COLO668 (cell line): ENCODE data around the gene CCT2.
"Not testable (repeated sequence)": the region's sequence is repeated elsewhere in the genome, so short reads cannot be mapped to it uniquely, and the experiment has no call there.

ENCODE experiments used
- DNase-seq: peaks from one replicate; lab custom pipeline; 2025; ENCODE audit not compliant: unreplicated experiment; lab: John Stamatoyannopoulos, UW

The CCT2 gene

DNA sequence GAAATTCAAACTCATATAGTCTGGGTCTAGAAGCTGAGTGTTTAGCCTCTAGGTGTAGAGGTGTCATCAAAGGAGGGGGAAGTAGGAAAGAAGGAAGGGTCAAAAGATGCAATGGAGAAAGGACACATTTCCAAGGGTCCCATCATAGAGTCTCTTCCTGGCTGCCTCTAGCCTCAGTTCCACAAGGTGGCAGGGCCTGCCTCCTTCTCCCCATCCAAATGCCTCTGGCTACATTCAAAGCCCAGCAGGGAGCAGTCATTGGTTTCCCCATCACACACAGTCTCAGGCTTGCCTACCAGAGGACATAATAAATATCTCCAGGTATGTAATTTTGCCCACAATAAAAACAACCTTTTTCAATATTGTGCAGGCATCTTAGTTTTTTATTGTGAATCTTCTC is 2.1 kb upstream of the CCT2 start:
- DNase-seq = peak; percentile 11

DNA sequence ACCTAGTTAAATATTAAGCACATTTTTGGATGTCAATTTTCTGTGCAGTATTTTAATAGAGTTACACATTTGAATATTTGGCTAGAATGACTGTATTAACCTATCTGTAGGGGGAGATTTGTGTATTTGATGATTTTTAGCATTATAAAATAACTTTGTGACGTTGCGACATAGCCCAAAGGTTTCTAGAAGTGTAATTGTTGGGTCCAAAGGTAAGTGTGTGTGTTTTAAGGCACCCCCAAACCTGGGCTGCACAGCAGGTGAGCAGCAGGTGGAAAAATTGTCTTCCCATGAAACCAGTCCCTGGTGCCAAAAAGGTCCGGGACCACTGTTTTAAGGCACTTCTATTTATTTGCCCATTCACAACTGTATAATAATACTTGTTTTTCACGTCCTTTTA is 3.3 kb downstream of the CCT2 start:
- no peak for DNase-seq

DNA sequence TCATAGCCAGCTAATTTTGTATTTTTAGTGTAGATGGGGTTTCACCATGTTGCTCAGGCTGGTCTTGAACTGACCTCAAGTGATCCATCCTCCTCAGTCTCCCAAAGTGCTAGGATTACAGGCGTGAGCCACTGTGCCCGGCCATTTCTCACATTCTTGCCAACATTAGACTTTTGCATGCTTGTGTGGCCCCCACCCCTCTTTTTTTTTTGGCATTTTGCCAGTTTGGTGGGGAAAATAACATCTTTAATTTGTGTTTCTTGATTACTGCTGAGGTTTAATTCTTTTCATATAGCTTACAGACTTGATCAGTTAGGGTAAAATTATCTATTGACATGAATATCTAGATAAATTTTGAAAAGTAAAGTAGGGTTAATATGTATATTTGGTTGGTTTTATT is 3.8 kb downstream of the CCT2 start:
- DNase-seq = no peak

DNA sequence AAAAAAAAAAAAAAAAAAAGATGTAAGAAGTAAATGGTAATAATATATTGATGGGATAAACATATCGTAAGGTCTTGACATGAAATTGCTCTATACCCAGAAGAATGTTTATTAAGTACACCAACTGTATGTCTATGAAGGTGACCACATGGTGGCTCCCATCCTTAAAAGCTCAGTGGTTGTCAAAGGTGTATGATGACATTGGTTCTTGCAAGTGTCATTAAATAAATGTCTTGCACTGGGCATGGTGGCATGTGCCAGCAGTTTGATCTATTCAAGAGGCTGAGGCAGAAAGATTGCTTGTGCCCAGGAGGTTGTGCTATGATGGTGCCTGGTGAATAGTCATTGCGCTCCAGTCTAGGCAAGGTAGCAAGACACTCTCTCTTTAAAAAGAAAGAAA is 10.4 kb downstream of the CCT2 start:
- DNase-seq = no peak

DNA sequence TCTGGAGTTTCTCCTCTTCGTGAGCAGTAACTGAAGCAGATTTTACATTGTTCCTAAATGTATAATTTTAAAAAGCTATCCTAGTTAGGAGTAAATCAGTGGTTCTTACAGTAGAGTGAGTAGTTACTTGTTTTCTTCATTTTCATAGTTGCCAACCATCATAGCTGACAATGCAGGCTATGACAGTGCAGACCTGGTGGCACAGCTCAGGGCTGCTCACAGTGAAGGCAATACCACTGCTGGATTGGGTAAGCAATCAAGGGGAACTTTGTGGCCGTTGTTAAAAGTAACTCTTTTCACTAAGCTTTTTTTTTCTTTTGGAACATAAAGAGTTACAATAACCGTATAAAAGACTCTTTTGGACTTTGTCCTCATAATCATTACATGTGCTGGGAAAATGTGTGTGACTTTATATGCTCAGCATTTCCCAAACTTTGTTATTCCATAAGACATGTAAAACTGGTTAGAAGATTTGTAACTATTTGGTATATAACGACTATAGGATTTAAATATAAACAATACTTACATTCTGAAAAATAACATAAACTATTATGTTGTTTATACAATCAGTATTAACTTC is 13.0 kb downstream of the CCT2 start:
- no peak for DNase-seq

DNA sequence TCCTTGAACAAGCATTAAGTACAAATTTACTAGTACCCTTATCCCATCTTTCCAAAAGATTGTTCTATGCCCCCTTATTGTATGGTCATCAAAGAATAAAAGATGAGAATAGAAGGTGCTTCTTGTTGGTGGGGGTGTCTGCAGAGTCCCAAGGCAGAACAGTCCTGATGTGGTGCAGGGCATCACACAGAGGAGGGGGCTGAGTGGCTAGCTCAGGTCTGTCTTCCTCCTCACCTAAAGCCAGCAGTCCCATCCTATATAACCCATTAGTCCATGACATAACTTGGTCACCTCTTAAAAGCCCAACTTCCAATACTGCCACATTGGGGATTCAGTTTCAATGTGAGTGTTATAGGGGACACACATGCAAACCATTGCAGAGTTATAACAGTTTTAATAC is 15.5 kb downstream of the CCT2 start:
- DNase-seq = no peak

DNA sequence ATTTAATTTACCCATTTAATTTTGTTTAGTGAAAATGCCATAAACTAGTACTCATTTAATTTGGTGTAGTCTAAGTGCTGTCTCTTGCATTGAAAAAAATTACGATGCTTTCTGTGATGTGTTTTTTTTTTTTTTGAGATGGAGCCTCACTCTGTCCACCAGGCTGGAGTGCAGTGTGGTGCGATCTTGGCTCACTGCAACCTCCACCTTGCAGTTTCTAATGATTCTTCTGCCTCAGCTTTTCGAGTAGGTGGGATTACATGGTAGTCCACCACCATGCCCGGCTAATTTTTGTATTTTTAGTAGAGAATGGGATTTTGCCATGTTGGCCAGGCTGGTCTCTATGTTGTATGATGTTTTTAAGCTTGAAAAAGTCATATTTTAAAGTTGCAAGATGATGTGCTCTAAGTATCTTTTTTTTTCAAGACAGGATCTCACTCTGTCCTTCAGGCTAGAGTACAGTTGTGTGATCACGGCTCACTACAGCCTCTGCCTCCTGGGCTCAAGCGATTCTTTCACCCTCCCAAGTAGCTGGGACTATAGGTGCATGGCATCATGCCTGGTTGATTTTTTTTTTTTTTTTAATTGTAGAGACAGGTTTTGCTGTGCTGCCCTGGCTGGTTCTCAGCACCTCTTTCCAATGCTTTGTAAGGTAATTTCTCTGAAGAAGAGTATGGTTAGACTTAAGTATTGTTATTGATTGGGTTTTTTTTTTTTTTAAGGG is 16.9 kb downstream of the CCT2 start:
- DNase-seq = no peak

DNA sequence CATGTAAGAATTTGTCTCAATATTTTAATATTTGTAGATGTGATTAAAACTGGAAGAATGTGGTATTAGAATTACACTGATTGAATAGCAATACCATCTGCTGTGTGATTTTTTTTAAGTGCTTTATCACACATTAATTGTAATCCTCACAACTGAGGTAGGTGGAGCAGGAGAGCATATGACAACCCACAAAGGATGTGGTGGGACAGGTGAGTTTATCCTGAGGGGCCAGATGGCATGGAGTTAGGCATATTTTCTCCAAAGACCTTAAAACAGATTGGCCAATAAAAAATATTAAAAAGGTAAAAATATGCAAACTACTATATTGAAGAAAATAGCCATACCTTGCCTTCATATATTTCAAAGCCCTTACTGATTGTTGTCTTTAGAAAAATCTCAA is 17.7 kb downstream of the CCT2 start:
- DNase-seq = no peak

DNA sequence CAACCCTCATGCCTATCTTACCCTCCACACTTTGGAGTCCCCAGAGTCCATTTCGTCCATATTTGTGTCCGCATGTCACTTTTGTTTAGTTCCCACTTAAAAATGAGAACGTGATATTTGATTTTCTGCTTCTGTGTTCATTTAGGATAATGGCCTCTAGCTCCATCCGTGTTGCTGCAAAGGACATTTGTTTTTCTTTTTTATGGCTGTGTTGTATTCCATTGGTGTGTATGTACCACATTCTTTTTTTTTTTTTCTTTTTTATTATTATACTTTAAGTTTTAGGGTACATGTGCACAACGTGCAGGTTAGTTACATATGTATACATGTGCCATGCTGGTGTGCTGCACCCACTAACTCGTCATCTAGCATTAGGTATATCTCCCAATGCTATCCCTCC is 18.3 kb downstream of the CCT2 start:
- DNase-seq = not testable (repeated sequence)

DNA sequence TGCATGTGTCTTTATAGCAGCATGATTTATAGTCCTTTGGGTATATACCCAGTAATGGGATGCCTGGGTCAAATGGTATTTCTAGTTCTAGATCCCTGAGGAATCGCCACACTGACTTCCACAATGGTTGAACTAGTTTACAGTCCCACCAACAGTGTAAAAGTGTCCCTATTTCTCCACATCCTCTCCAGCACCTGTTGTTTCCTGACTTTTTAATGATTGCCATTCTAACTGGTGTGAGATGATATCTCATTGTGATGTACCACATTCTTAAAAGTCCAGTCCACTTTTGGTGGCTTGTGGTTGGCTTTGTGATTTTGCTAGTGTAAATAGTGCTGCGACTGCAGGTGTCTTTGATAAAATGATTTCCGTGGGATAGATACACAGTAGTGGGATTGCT is 19.0 kb downstream of the CCT2 start:
- not testable (repeated sequence) for DNase-seq

DNA sequence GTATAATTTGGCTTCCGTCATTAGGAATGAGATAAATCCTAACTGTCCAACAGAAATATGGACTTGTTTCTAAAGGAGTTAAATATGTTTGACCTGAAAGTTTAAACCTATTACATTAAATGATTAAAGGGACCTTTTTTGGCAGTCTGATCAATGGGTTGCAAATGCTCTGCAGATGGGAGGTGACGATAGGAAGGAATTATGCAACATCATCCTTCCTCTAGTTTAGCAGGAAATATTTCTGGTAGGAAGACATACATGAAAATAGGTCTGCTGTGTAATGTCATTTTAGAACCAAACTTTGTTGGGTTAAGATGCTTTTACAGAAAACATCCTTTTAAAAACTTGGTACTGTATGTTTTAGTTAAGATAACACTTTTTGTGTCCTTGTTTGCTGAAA is 22.9 kb downstream of the CCT2 start:
- DNase-seq = no peak

DNA sequence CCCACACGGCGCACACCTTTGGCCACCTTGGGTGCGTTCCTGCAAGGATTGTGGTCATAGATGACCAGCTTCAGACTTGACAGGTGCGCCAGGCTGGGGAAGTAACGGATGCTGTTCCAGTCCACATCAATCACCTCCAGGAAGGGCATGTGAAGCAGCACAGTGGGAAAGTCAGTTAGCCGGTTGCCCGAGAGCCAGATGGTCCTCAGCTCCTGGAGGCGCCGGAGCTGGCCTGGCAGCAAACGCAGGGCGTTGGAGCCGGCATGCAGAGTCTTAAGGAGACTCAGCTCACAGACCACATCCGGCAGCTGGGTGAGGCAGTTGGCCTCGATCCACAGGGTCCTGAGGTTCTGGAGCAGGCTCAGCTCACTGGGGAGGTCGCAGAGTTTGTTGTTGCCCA is 24.9 kb downstream of the CCT2 start:
- DNase-seq = no peak

DNA sequence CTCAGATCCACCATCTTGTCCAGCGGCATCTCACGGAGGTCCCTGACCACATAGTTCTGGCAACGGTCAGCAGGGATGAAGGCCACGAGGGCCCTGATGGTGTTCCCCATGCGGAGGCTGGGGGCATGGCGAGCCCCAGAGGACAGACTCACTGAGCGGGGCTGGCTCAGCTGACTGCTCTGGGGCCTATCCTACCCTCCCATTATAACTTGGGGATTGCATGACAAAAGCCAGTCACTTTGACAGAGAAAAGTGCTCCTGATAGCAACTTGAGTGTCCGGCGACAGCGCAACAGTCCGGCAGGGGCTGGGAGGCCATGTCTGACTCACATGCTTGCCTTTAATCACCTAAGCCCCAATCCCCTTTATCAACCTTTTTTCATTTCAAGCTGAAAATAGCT is 25.5 kb downstream of the CCT2 start, which contains the start of gene LRRC10:
TSS of gene LRRC10 (minus strand) at position 179 of the 400 bp plus-strand sequence. CDS start at position 110, 69 bp downstream.
- no peak for DNase-seq

DNA sequence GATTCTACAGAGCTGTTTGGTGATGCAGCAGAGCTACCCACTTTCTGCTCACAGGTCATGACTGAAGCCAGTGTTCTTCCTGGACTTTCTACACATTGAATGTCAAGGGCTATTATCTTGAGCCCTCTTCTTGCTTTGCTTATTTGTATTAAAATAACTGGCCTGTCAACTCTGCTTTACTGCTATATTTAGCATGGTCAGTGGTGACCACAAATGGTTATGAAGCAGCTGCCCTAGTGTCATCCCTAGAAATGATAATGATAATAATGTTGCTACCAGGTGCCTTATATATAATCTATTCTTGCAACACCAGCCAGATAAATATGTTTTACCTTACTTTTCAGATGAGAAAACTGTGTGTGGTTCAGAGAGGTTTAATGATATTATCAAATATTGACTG is 28.1 kb downstream of the CCT2 start:
- DNase-seq = no peak

DNA sequence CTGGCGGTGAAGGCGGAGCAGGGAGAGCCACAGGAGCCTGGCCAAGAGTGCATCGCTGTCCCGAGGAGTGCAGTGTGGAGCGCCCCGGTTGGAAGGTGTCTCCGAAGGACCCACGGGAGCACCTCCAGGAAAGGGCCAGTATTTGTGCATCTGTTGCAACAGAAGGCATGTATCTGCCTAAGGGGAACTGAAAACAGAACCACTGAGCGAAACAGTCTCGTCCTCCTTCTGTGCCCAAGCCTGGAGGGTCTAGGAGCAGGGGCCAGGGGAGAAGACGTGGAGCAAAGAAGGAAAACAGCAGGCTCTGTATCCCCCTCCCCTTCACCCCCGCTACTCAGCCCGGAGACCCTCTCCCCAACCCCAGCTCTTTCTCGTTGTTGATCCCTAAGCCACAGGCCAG is 30.8 kb downstream of the CCT2 start:
- no peak for DNase-seq

DNA sequence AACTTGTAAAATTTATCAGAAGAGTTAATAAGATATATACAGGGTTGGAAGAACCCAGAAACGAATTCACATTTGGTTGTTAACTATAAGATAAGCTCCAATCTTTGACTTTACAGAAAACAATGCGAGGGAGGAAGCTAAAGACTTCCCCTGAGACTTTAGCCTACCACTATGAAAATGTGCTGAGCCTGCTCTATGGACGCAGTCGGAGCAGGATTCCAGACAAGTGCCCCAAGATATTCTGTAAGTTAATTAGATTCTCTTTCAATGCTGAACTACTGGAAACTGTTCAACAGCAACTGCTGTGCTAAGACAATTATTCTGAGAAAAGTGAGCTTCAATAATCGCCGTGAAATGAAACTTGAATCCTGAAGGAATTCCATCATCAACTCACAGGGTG is 33.8 kb downstream of the CCT2 start:
- DNase-seq = no peak

DNA sequence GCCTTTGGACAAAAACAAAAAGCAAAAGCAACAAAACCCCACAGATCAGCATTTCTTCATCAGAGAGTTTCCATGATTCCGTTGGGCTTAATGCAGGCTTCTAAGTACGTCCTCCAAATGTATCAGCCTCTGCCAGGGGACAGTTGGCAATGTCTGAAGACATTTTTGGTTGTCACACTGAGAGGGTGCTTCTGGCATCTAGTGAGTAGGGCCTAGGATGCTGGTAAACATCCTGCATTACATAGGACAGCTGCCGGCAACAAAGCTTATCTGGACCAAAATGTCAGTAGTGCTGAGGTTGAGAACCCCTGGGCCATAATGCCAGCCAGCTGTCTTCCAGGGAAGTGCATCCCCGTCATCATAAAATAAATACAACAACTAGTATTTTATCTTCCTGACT is 34.8 kb downstream of the CCT2 start:
- no peak for DNase-seq

DNA sequence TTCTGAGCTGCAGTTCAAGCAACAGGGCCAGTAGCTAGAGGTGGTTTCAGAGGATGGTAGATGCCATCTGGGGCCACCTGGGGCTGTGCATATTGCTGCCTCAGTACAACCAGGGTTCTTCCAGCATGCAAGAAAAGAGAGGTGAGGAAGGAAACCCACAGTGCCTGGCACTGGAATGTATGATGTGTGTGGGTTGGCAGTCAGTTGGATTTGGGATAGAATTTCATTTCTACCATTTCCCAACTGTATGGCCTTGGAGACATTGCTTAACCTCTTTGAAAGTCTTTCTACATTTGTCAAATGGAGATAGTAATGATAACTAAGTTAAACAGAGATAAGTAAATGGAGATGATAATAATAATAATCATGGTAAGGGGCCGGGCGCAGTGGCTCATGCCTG is 35.7 kb downstream of the CCT2 start:
- DNase-seq = no peak

DNA sequence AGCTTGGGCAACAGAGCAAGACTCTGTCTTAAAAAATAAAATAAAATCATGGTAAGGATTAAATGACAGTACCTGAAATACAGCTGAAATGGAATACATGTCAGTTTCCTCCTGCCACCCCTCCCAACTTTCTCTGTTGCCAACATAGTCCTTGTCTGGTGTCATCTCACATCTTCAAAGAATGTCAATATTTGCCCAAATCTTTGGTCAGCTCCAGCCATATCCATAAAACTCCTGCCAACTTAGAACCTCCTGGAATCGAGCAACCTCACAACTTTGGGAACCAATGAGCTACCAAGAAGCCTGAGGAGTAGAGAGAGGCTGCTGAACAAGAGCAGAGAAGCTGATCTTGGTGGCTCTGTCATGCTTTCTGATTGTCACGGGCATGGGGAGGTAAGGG is 36.3 kb downstream of the CCT2 start:
- DNase-seq = no peak

DNA sequence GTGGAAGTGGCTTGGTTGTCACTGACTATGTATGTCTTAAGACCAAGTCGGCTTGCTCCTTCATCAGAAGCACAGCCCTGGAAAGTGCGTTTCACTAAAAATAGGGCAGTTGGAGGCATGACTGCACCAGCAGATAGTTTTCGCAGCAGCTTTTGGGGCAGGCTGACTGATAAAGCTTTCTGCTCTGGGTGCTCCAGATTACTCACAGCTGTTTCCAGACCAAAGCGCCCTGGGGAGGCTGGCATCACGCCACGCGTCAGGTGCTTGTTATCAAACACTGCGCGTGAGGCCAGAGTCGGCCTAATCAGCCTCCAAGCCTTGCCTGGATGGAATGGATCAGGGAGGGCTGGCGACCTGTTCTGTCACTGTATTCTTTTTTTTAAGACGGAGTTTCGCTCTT is 38.7 kb downstream of the CCT2 start:
- DNase-seq = no peak

DNA sequence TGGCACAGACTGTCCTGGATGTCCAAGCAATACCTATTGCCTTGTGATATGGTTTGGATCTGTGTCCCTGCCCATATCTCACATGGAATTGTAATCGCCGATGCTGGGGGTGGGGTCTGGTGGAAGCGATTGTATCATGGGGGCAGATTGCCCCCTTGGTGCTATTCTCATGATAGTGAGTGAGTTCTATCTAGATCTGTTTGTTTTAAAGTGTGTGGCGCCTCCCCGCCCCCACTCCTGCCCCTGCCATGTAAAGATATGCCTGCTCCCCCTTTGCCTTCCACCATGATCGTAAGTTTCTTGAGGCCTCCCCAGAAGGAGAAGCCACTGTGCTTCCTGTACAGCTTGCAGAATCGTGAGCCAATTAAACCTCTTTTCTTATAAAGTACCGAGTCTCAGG is 42.2 kb downstream of the CCT2 start:
- no peak for DNase-seq

DNA sequence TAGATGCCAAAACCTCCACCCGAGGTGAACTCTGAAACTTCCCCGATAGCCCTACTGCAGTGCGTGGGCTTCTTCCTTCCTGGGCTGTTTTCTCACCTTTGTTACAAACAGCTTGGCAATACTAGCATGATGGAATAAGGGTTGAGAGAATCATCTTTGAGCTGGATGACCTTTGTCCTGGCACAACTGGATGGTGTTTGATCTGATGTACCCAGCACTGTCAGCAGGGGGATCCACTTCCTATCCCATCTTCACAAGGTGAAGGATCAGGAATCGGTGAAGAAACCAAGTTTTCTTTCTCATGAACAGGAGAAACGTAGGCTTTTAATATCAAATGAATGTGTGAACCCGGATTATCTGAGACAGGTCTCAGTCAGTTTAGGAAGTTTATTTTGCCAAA is 44.9 kb downstream of the CCT2 start:
- no peak for DNase-seq

DNA sequence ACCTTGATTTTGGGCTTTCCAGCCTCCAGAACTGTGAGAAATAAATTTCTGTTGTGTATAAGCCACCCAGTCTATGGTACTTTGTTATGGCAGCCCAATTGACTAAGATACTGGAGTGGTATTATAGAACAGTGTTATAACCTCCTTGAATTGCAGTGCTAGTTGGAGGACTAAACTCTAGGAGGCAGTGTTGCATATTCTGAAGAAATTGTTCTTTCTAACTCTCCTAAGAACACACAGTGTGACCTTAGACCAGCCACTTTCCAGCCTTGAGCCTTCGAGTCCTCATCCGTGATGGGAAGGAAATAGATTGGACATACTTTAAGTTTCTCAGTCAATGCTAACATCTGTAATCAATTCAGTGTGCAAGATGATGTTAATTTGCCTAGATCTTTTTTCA is 47.8 kb downstream of the CCT2 start:
- DNase-seq = no peak
